ENCODE results near the gene KLHDC9. TPM values are rescaled to one million over a fixed set of nuclear protein-coding genes. Genes with fewer than 3 reads are reported as not detected.

KLHDC9 gene
- total and polyA plus RNA-seq, 2 donors from 2014 or later: 21.9 to 32.2 TPM

GRCh38 chr1:161091796-161092507 lies 6.2 kb upstream of the KLHDC9 start:
- TF ChIP-seq, protein P1, sequence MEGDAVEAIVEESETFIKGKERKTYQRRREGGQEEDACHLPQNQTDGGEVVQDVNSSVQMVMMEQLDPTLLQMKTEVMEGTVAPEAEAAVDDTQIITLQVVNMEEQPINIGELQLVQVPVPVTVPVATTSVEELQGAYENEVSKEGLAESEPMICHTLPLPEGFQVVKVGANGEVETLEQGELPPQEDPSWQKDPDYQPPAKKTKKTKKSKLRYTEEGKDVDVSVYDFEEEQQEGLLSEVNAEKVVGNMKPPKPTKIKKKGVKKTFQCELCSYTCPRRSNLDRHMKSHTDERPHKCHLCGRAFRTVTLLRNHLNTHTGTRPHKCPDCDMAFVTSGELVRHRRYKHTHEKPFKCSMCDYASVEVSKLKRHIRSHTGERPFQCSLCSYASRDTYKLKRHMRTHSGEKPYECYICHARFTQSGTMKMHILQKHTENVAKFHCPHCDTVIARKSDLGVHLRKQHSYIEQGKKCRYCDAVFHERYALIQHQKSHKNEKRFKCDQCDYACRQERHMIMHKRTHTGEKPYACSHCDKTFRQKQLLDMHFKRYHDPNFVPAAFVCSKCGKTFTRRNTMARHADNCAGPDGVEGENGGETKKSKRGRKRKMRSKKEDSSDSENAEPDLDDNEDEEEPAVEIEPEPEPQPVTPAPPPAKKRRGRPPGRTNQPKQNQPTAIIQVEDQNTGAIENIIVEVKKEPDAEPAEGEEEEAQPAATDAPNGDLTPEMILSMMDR (IDR thresholded peaks at IDR 0.05; ENCODE audit: borderline replicate concordance, extremely low read depth, insufficient read depth): no peak
- Histone ChIP-seq H3K9ac (ENCODE audit: low read length in 3 of 3) (no peak overlapping the region), H3K9me3 (ENCODE audit: control insufficient read depth in 2 of 3, insufficient read depth in 1 of 3, low read length in 3 of 3) (no peaks in the 10 kb centered on the region), H3K27me3 (ENCODE audit: control insufficient read depth, insufficient read depth, low read length) (no peaks in the 10 kb centered on the region), H3K27ac (ENCODE audit: low read depth in 2 of 2, low read length in 2 of 2) (no peak overlapping the region), H3K4me3 (ENCODE audit: low read length in 3 of 3) (no peak overlapping the region), H3K36me3 (ENCODE audit: control insufficient read depth in 2 of 3, insufficient read depth in 3 of 3, low read length in 3 of 3) (no peaks in the 10 kb centered on the region), H3K4me1 (ENCODE audit: control insufficient read depth in 2 of 3, insufficient read depth in 2 of 3, low read depth in 1 of 3, low read length in 3 of 3) (peaks cover 0 to 9% (median 4%) of the 10 kb centered on the region in 3 donors)
- DNase-seq (no peak), FAIRE-seq (no peak)
- intact Hi-C loops (cut with DNase I): no loop called here

DNA sequence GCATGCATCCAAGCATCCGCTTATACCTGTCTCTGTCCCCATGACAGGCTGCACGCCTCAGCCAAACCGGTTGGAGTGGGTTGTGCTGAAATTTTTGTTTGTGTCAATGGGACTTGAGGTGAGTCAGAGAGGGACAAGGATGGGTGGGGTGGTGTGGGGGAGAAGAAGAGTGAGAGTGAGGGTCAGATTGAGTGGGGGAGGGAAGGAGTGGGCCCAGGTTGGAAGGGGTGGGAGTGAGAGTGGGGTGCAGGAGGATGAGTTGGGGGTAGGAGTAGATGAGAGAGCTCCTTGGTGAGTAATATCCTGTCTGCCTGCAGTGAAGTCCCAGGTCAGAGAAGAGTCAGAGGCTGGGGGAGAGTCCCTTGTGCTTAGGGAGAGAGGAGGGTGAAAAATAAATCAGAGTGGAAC lies 5.5 kb upstream of the KLHDC9 start:
- H3K4me1 ChIP-seq (ENCODE audit: control insufficient read depth in 2 of 3, insufficient read depth in 2 of 3, low read depth in 1 of 3, low read length in 3 of 3): peaks cover 0 to 13% (median 4%) of the 10 kb centered on the region in 3 donors
- H3K4me3 ChIP-seq (ENCODE audit: low read length in 3 of 3): no peak overlapping the region
- TF ChIP-seq, protein P1 (IDR thresholded peaks at IDR 0.05; ENCODE audit: borderline replicate concordance, extremely low read depth, insufficient read depth): no peak
- DNase-seq (no peak), FAIRE-seq (no peak)
- intact Hi-C loops (cut with DNase I): no loop called here
- no peaks in the 10 kb centered on the region for H3K9me3 ChIP-seq (ENCODE audit: control insufficient read depth in 2 of 3, insufficient read depth in 1 of 3, low read length in 3 of 3)
- H3K27me3 ChIP-seq (ENCODE audit: control insufficient read depth, insufficient read depth, low read length): no peaks in the 10 kb centered on the region
- no peak overlapping the region for H3K9ac ChIP-seq (ENCODE audit: low read length in 3 of 3)
- no peaks in the 10 kb centered on the region for H3K36me3 ChIP-seq (ENCODE audit: control insufficient read depth in 2 of 3, insufficient read depth in 3 of 3, low read length in 3 of 3)
- no peak overlapping the region for H3K27ac ChIP-seq (ENCODE audit: low read depth in 2 of 2, low read length in 2 of 2)

DNA sequence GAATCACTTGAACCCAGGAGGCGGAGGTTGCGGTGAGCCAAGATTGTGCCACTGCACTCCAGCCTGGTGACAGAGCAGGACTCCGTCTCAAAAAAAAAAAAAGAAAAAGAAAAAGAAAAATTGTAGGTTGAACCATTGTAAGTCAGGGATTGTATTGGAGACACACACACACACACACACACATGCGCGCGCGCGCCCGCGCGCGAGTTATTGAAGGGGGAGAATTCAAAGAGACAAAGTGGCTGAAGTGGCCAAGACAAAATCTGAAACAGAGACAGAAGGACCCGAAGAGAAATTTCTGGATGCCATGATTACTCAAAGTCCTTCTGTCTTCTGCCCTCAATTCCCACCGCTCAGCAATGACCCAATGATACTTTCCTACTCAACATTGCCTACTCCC lies 3.7 kb upstream of the KLHDC9 start:
- intact Hi-C loops (cut with DNase I): no loop called here

More for the DNA sequence above, 3.7 kb upstream of the KLHDC9 start:
- H3K9me3 ChIP-seq (ENCODE audit: control insufficient read depth in 2 of 3, insufficient read depth in 1 of 3, low read length in 3 of 3): no peaks in the 10 kb centered on the region
- H3K9ac ChIP-seq (ENCODE audit: low read length in 3 of 3): no peak overlapping the region
- peaks cover 0 to 10% (median 2%) of the 10 kb centered on the region in 3 donors for H3K4me1 ChIP-seq (ENCODE audit: control insufficient read depth in 2 of 3, insufficient read depth in 2 of 3, low read depth in 1 of 3, low read length in 3 of 3)
- H3K27ac ChIP-seq (ENCODE audit: low read depth in 2 of 2, low read length in 2 of 2): no peak overlapping the region
- FAIRE-seq (no peak), DNase-seq (no peak)
- no peaks in the 10 kb centered on the region for H3K36me3 ChIP-seq (ENCODE audit: control insufficient read depth in 2 of 3, insufficient read depth in 3 of 3, low read length in 3 of 3)
- H3K27me3 ChIP-seq (ENCODE audit: control insufficient read depth, insufficient read depth, low read length): no peaks in the 10 kb centered on the region
- TF ChIP-seq, protein P1 (IDR thresholded peaks at IDR 0.05; ENCODE audit: borderline replicate concordance, extremely low read depth, insufficient read depth): no peak
- H3K4me3 ChIP-seq (ENCODE audit: low read length in 3 of 3): no peak overlapping the region
